GM13977 (cell line): ENCODE measurements around the gene RRAGD.
"Not testable (repeated sequence)": the region's sequence is repeated elsewhere in the genome, so short reads cannot be mapped to it uniquely, and the experiment has no call there.

Experiments used
- DNase-seq: peaks from one replicate; pipeline ENCODE4 v3.0.0; 2012; ENCODE audit warnings: low spot score
- in situ Hi-C: fragments of 300-500 bp; cut with MboI; formaldehyde crosslinking; loops from one replicate; pipeline ENCODE4 v1.12.0; 2022; ENCODE audit warnings: low sequenced_read_pairs, low pct_unique_long_range_greater_than_20kb, mixed read lengths, inconsistent platforms; ENCODE audit not compliant: unreplicated experiment
- TF ChIP-seq, protein P1 (sequence below): IDR thresholded peaks from 2 replicates; pipeline ENCODE4 v1.5.1; 2012; ENCODE audit warnings: mild to moderate bottlenecking, control low read depth; ENCODE audit not compliant: insufficient read depth; ENCODE audit errors: extremely low read depth, missing control alignments

The RRAGD gene

GRCh38 chr6:89406141-89406540, 5.9 kb downstream of the RRAGD start:
- TF ChIP-seq, protein P1, sequence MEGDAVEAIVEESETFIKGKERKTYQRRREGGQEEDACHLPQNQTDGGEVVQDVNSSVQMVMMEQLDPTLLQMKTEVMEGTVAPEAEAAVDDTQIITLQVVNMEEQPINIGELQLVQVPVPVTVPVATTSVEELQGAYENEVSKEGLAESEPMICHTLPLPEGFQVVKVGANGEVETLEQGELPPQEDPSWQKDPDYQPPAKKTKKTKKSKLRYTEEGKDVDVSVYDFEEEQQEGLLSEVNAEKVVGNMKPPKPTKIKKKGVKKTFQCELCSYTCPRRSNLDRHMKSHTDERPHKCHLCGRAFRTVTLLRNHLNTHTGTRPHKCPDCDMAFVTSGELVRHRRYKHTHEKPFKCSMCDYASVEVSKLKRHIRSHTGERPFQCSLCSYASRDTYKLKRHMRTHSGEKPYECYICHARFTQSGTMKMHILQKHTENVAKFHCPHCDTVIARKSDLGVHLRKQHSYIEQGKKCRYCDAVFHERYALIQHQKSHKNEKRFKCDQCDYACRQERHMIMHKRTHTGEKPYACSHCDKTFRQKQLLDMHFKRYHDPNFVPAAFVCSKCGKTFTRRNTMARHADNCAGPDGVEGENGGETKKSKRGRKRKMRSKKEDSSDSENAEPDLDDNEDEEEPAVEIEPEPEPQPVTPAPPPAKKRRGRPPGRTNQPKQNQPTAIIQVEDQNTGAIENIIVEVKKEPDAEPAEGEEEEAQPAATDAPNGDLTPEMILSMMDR: no peak
- DNase-seq: no peak
- in situ Hi-C loops: no loop called here

GRCh38 chr6:89404512-89404911, 7.6 kb downstream of the RRAGD start:
- DNase-seq: no peak
- TF ChIP-seq, protein P1: no peak
- in situ Hi-C loops: no loop called here

- TF ChIP-seq, protein P1: no peak
- in situ Hi-C loops: no loop called here
- DNase-seq: no peak
These were observed 9.3 kb downstream of the RRAGD start for GRCh38 chr6:89402776-89403175.

GRCh38 chr6:89400912-89401399, 11.1 kb downstream of the RRAGD start:
- TF ChIP-seq, protein P1: no peak
- no peak for DNase-seq
- in situ Hi-C loops: no loop called here

GRCh38 chr6:89400050-89400449, 12.0 kb downstream of the RRAGD start:
- DNase-seq: no peak
- in situ Hi-C loops: no loop called here
- TF ChIP-seq, protein P1: no peak

GRCh38 chr6:89398762-89399525, 13.1 kb downstream of the RRAGD start:
- in situ Hi-C loops: loop anchor here (25.0 kb wide), 1 partner anchor 412 kb away; no protein-coding TSS in a partner anchor
- TF ChIP-seq, protein P1: no peak
- no peak for DNase-seq

GRCh38 chr6:89397884-89398283, 14.2 kb downstream of the RRAGD start:
- in situ Hi-C loops: loop anchor here (25.0 kb wide), 1 partner anchor 411 kb away; no protein-coding TSS in a partner anchor
- not testable (repeated sequence) for DNase-seq
